Mesendoderm (in vitro differentiated cells): ENCODE data around the gene MCL1.
A peak's percentile ranks its signal among the peaks of the same experiment; 100 is the strongest.

Experiments
- DNase-seq: peaks from one replicate; pipeline ENCODE4 v3.0.0; 2013
- H2AK5ac ChIP-seq: 2 replicates; pipeline ENCODE4 v1.6.1; 2013; ENCODE audit warnings: low read length, inconsistent platforms
- H2BK120ac ChIP-seq: 2 replicates; pipeline ENCODE4 v1.6.1; 2013; ENCODE audit warnings: low read depth, mild to moderate bottlenecking, low read length, moderate library complexity, mixed read lengths
- H2BK15ac ChIP-seq: replicated peaks from 2 replicates; pipeline ENCODE4 v1.6.1; 2013; ENCODE audit warnings: low read depth, mild to moderate bottlenecking, moderate library complexity
- H2BK5ac ChIP-seq: 2 replicates; pipeline ENCODE4 v1.6.1; 2013; ENCODE audit warnings: low read length, inconsistent platforms
- H3K18ac ChIP-seq: 2 replicates; pipeline ENCODE4 v1.6.1; 2013; ENCODE audit warnings: mild to moderate bottlenecking, low read length, mixed read lengths
- H3K23ac ChIP-seq: one replicate; pipeline ENCODE4 v1.6.1; 2013; ENCODE audit warnings: low read length
- H3K27ac ChIP-seq: 2 replicates; pipeline ENCODE4 v1.5.1; 2013; ENCODE audit warnings: low read depth, mild to moderate bottlenecking, inconsistent platforms, low read length, moderate library complexity
- H3K27me3 ChIP-seq: 2 replicates; pipeline ENCODE4 v1.6.1; 2013; ENCODE audit warnings: low read length, control low read depth, mild to moderate bottlenecking, inconsistent platforms; ENCODE audit not compliant: insufficient read depth, poor library complexity
- H3K36me3 ChIP-seq: 2 replicates; pipeline ENCODE4 v1.6.1; 2013; ENCODE audit warnings: low read length, inconsistent platforms; ENCODE audit not compliant: control insufficient read depth, insufficient read depth
- H3K4ac ChIP-seq: one replicate; pipeline ENCODE4 v1.6.1; 2013; ENCODE audit warnings: low read depth, mild to moderate bottlenecking, low read length, moderate library complexity
- H3K4me1 ChIP-seq: 2 replicates; pipeline ENCODE4 v1.6.1; 2013; ENCODE audit warnings: low read depth, low read length, inconsistent platforms; ENCODE audit not compliant: control insufficient read depth
- H3K4me2 ChIP-seq: 2 replicates; pipeline ENCODE4 v1.6.1; 2013; ENCODE audit warnings: low read length
- H3K4me3 ChIP-seq: 2 replicates; pipeline ENCODE4 v1.5.1; 2013; ENCODE audit warnings: mild to moderate bottlenecking, low read length
- H3K56ac ChIP-seq: one replicate; pipeline ENCODE4 v1.6.1; 2013; ENCODE audit warnings: low read length
- H3K79me1 ChIP-seq: 2 replicates; pipeline ENCODE4 v1.6.1; 2013; ENCODE audit warnings: low read length, inconsistent platforms
- H3K79me2 ChIP-seq: 2 replicates; pipeline ENCODE4 v1.6.1; 2013; ENCODE audit warnings: mild to moderate bottlenecking, low read length; ENCODE audit not compliant: control insufficient read depth, insufficient read depth
- H3K9ac ChIP-seq: 2 replicates; pipeline ENCODE4 v1.6.1; 2013; ENCODE audit warnings: low read length, inconsistent platforms
- H4K5ac ChIP-seq: one replicate; pipeline ENCODE4 v1.6.1; 2013; ENCODE audit warnings: low read length
- H4K8ac ChIP-seq: one replicate; pipeline ENCODE4 v1.6.1; 2013; ENCODE audit warnings: low read depth, mild to moderate bottlenecking, control low read depth, low read length, moderate library complexity
- WGBS: extraction: QIAGEN DNeasy Blood & Tissue Kit; methylation state at CpG from one replicate; pipeline ENCODE4 v1.1.7; 2013; ENCODE audit warnings: low lambda C conversion rate, missing lambda C conversion rate; ENCODE audit not compliant: insufficient coverage; ENCODE audit errors: extremely low coverage; 5-methylcytosine and 5-hydroxymethylcytosine counted together

MCL1 gene

DNA sequence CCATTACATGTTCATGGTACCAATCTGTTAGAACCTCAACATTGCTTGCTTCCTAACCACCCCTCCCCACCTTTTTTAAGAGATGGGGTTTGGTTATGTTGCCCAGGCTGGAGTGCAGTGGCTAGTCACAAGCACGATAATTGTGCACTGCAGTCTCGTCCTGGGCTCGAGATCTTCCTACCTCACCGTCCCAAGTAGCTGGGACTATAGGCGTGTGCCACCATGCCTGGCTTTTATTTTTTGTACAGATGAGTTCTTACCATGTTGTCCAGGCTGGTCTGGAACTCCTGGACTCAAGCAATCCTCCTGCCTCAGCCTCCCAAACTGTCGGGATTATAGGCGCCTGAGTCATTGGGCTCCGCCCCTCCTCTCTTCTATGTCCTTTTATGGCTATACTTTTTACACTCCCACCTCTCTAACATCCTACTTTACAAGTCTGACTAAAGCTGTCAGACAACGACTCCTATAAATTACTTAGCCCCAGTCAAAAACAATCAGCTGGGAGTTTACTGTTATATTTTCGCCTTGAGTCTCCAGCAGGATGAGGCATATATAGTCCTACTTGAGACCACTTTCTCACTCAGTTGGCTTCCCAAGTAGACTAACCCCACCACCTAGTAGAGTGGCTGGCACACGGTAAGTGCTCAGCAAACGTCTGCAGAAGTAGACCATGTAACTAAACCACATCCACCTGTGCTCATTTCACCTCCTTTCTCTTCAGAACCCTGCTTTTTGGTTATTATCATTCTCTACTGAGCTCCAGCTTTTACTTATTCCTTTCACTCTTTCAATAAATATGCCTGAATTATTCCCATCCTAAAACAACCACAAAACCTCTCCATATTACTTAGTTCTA lies 36.2 kb upstream of the MCL1 start:
- Histone ChIP-seq H3K23ac (no peak overlapping the region), H3K79me2 (no peaks in the 10 kb centered on the region), H3K4me1 (no peaks in the 10 kb centered on the region), H3K18ac (no peak overlapping the region), H3K9ac (no peak overlapping the region), H3K27me3 (no peaks in the 10 kb centered on the region), H3K4me3 (no peak overlapping the region), H3K4ac (no peak overlapping the region), H4K8ac (no peak overlapping the region), H2BK120ac (no peak overlapping the region), H2BK5ac (no peak overlapping the region), H3K56ac (no peak overlapping the region), H3K4me2 (no peak overlapping the region), H3K79me1 (peaks cover 5% of the 10 kb centered on the region), H3K36me3 (peaks cover 6% of the 10 kb centered on the region), H2BK15ac (no peak overlapping the region), H2AK5ac (no peak overlapping the region), H3K27ac (no peak overlapping the region), H4K5ac (no peak overlapping the region)
- WGBS, result no CpG with 5 or more reads among the region's 12 CpGs
- DNase-seq, result no peak

GRCh38 chr1:150613061-150613920 lies 33.9 kb upstream of the MCL1 start:
- no peak for DNase-seq
- H3K36me3 ChIP-seq, result peaks cover 6% of the 10 kb centered on the region

GRCh38 chr1:150612014-150612345 lies 32.6 kb upstream of the MCL1 start:
- Histone ChIP-seq H3K36me3 (peaks cover 6% of the 10 kb centered on the region), H2BK15ac (no peak overlapping the region), H3K4ac (no peak overlapping the region), H3K27ac (peak overlapping the region; percentile 9), H3K56ac (no peak overlapping the region), H2BK5ac (no peak overlapping the region), H4K5ac (no peak overlapping the region), H4K8ac (no peak overlapping the region), H3K79me2 (no peaks in the 10 kb centered on the region), H3K4me2 (no peak overlapping the region), H3K23ac (no peak overlapping the region), H3K9ac (no peak overlapping the region), H3K27me3 (no peaks in the 10 kb centered on the region), H3K4me3 (no peak overlapping the region), H3K18ac (no peak overlapping the region), H3K79me1 (peaks cover 4% of the 10 kb centered on the region), H2AK5ac (no peak overlapping the region), H3K4me1 (no peaks in the 10 kb centered on the region), H2BK120ac (no peak overlapping the region)
- WGBS, result no CpG with 5 or more reads among the region's 3 CpGs
- DNase-seq, result no peak

More at GRCh38 chr1:150613061-150613920, 33.9 kb upstream of the MCL1 start:
- no peak overlapping the region for H2BK120ac ChIP-seq
- H3K56ac ChIP-seq, result no peak overlapping the region
- H3K9ac ChIP-seq, result no peak overlapping the region
- no peak overlapping the region for H3K27ac ChIP-seq
- H3K4me1 ChIP-seq, result no peaks in the 10 kb centered on the region
- H3K79me2 ChIP-seq, result no peaks in the 10 kb centered on the region
- H3K79me1 ChIP-seq, result peaks cover 4% of the 10 kb centered on the region
- no peak overlapping the region for H2BK15ac ChIP-seq
- no peak overlapping the region for H3K18ac ChIP-seq
- H4K5ac ChIP-seq, result no peak overlapping the region
- H3K23ac ChIP-seq, result no peak overlapping the region
- no peak overlapping the region for H3K4ac ChIP-seq
- H3K4me2 ChIP-seq, result no peak overlapping the region
- no peaks in the 10 kb centered on the region for H3K27me3 ChIP-seq
- H4K8ac ChIP-seq, result peak overlapping the region; percentile 14
- H2BK5ac ChIP-seq, result no peak overlapping the region
- no CpG with 5 or more reads among the region's 12 CpGs for WGBS
- H2AK5ac ChIP-seq, result no peak overlapping the region
- no peak overlapping the region for H3K4me3 ChIP-seq

DNA sequence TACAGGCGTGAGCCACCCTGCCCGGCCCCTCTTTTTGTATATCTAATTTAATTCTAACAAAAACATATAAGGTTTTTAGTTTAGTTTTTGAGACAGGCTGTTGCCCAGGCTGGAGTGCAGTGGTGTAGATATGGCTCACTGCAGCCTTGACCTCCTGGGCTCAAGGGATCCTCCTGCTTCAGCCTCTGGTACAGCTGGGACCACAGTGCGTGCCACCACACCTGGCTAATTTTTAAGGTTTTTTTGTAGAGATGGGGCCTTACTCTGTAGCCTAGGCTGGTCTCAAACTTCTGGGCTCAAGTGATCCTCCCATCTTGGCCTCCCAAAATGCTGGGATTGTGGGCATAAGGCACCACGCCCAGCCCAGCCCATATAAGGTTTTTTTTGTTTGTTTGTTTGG lies 31.2 kb upstream of the MCL1 start:
- Histone ChIP-seq H3K79me2 (no peaks in the 10 kb centered on the region), H3K18ac (no peak overlapping the region), H3K9ac (no peak overlapping the region), H3K4ac (no peak overlapping the region), H3K23ac (no peak overlapping the region), H3K56ac (no peak overlapping the region), H2BK120ac (no peak overlapping the region), H2BK5ac (no peak overlapping the region), H4K8ac (no peak overlapping the region), H2AK5ac (no peak overlapping the region), H4K5ac (no peak overlapping the region), H3K36me3 (peaks cover 6% of the 10 kb centered on the region), H3K4me1 (no peaks in the 10 kb centered on the region), H3K27me3 (no peaks in the 10 kb centered on the region), H3K4me2 (no peak overlapping the region), H3K27ac (no peak overlapping the region), H3K4me3 (no peak overlapping the region), H3K79me1 (peaks cover 2% of the 10 kb centered on the region), H2BK15ac (no peak overlapping the region)
- DNase-seq, result no peak
- no CpG with 5 or more reads among the region's 4 CpGs for WGBS

GRCh38 chr1:150609732-150610131 lies 30.3 kb upstream of the MCL1 start:
- Histone ChIP-seq H2AK5ac (no peak overlapping the region), H3K56ac (no peak overlapping the region), H3K27ac (no peak overlapping the region), H3K79me2 (no peaks in the 10 kb centered on the region), H3K4ac (no peak overlapping the region), H3K27me3 (no peaks in the 10 kb centered on the region), H3K4me2 (no peak overlapping the region), H2BK15ac (no peak overlapping the region), H3K18ac (no peak overlapping the region), H2BK5ac (no peak overlapping the region), H3K36me3 (peaks cover 3% of the 10 kb centered on the region), H3K4me3 (no peak overlapping the region), H3K23ac (no peak overlapping the region), H4K8ac (no peak overlapping the region), H3K4me1 (no peaks in the 10 kb centered on the region), H2BK120ac (no peak overlapping the region), H4K5ac (no peak overlapping the region), H3K9ac (no peak overlapping the region), H3K79me1 (peaks cover 2% of the 10 kb centered on the region)
- DNase-seq, result no peak
- WGBS, result no CpG with 5 or more reads among the region's 2 CpGs
